ENCODE data around the gene RNF130.
"Not testable (repeated sequence)": the region's sequence is repeated elsewhere in the genome, so short reads cannot be mapped to it uniquely, and the experiment has no call there.

The RNF130 gene

GRCh38 chr5:180013678-180014077 is 57.9 kb downstream of the RNF130 start:
- no peak for DNase-seq

- DNase-seq = no peak
Measured at GRCh38 chr5:180012316-180012715, 59.2 kb downstream of the RNF130 start.

DNA sequence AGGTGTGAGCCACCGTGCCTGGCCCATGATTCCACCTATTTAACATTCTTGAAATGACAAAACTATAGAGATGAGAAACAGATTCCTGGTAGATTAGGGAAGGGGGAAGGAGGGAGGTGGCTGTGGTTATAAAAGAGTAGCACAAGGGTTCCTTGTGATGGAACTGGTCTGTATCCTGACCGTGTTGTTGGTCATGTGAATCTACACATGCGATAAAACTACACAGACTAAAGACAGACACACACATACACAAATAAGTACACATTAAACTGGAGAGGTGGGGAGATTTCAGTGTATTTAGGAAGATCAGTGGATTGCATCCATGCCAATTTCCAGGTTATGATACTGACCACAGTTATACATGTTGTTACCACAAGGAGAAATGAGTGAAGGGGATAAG is 60.9 kb downstream of the RNF130 start:
- DNase-seq = no peak

DNA sequence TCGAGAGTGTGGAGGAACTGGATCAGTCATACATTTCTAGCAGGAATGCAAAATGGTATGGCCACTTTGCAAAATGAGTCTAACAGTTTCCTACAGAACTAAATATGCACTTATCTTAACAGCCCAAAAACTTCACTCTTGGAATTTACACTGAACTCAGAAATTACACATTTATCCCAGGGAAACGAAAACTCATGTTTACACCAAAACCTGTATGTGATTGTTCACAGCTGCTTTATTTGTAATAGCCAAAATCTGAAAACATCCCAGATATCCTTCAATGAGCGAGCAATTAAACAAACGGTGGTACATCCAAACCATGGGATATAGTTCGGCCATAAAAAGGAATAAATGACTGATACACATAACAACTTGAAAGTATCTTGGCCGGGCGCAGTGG is 62.0 kb downstream of the RNF130 start:
- no peak for DNase-seq

DNA sequence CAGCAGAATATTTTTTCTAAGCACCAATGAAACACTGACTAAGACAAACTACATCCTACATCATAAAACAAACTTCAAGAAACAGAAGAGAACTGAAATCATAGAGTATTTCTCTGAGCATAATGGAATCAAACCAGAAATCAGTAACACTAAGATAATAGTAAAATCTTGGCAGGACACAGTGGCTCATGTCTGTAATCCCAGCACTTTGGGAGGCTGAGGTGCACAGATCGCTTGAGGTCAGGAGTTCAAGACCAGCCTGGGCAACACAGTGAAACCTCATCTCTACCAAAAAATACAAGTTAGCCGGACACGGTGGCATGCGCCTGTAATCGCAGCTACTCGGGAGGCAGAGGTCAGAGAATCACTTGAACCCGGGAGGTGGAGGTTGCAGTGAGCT is 63.1 kb downstream of the RNF130 start:
- DNase-seq = no peak

DNA sequence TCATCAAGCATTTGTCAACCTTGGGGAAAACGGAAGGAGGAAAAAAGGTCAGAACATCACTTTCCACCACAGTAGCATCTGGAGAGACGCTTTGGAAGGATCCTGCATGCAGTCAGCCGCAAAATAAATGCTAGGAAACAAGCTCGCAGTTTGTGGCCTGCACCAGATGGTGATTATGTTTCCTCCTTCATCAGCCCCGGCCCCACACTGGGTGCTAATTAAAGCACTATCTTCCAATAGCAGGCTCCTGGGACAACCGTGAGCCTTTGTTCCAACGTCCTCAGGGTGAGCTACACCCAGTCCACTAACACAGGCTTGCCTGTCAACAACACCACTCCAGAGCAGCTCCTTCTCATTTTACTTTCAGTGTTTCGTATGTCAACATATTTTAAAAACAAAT is 64.0 kb downstream of the RNF130 start:
- no peak for DNase-seq

DNA sequence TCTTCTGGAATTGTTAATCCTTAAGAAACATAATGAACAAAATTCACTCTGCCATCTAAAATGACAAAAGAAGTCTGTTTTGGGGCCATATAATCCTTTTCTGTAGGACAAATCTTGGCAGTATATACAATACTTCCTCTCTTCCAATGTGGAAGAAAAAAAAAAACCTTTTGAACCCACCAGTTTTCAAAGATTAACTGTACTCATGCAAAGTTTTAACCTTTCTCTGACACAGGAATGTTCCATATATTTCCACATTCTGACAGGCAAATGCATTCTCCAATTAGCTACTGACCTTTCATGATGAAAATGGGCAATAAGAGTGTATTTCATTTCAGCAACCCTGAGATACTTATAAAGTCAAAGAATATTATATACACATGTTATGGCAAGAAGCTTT is 65.4 kb downstream of the RNF130 start:
- DNase-seq = no peak

- no peak for DNase-seq
Measured at GRCh38 chr5:180003127-180003526, 68.4 kb downstream of the RNF130 start.

- DNase-seq = no peak
Measured at GRCh38 chr5:180001742-180002141, 69.8 kb downstream of the RNF130 start.

GRCh38 chr5:180001136-180001535 is 70.4 kb downstream of the RNF130 start:
- no peak for DNase-seq

DNA sequence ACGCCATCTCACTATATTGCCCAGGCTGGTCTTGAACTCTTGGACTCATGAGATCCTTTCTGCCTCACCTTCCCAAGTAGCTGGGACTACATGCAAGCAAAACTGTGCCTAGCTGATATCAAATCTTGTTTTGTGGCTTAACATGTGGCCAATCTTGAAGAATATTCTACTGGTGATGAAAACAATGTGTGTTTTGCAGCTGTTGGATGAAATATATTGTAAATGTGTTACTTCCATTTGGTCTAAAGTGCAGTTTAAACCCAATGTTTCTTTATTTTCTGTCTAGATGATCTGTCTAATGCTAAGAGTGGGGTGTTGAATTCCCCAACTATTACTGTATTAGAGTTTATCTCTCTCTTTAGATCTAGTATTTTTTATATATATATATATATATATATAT is 73.1 kb downstream of the RNF130 start:
- DNase-seq = no peak

DNA sequence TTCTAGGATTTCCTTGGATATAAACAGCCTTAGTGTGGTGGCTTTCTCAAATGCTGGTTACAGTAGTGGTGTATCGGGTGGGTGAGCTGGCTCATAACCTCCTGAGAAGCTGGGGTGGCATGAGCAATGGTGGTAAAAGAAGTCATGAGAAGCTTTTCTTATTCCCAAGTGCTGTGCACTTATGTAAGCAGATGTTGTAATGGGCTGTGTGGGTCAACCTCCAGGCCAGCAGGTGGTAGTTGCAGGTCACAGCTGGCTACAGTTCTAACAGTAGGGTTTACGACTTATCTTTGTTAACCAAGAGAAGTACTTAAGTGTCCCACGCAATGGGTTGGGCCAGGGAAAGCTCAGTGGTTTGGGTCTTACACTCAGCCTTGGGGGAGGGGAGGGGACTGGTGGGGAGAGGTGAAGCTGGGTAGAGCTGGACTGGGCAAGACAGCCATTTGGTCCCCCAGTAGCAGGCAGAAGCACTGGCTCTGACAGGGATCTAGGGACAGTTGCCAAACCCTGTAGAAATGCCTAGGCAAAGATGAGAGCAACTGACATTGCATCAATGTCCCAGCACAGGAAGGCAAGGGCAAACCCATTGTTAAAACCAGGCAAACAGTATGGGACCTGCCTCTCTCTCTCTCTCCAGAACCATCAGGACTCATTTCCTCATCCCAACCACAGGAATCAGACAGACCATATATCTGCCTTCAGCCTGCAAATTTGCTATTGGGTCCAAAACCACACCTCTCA is 76.8 kb downstream of the RNF130 start:
- DNase-seq = peak; percentile 70

- not testable (repeated sequence) for DNase-seq
Measured at GRCh38 chr5:179992855-179993254, 78.7 kb downstream of the RNF130 start.

DNA sequence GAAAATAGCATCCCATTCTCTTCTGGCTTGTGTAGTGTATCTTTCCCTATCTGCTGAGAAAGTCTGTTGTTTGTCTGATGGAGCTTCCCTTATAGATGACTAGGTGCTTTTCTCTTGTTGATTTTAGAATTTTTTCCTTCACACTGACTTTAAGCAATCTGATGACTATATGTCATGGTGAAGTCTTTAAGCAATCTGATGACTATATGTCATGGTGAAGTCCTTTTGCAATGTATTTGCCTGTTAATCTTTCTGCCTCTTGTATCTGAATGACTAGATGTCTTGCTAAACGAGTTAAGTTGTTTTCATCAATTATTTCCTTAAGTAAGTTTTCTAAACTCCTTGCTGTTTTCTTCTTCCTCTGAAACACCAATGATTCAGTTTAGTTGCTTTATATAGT is 80.5 kb downstream of the RNF130 start:
- peak; percentile 81 for DNase-seq

- DNase-seq = not testable (repeated sequence)
Measured at GRCh38 chr5:179990525-179990924, 81.0 kb downstream of the RNF130 start.

DNA sequence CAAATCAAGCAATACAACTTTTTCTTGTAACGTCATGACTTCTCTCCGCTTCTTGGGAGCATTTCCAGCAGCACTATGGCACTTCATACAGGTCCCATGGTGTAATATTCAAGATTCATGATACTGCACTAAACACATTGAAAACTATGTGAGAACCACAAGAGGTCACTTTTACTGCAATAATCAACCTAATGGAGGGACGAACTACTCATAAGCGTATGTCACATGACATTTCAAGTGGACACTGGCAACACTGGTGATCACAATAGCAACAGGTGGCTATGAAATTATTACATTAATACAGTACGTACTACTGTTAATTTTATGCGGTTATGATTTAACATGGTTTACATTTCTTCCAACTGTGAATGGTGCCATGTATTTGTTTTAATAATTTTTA is 85.2 kb downstream of the RNF130 start:
- DNase-seq = peak; percentile 25

DNA sequence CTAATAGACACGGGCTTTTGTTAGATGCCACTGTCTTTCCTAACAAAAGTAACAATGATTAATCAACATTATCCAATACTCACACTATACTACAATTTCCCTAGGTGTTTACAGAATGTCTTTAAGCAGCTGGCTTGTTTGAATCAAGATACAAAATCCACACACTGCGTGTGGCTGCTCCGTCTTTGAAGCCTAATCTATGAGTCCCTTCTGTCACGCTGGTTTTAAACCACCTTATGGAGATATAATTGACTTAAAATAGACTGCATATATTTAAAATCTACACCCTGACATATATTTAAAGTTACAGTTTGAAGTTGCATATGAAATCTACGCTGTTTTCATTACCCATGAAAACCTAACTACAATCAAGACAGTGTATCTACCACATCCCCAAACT is 89.9 kb downstream of the RNF130 start:
- no peak for DNase-seq

- DNase-seq = no peak
Measured at GRCh38 chr5:179980767-179981166, 90.8 kb downstream of the RNF130 start.

DNA sequence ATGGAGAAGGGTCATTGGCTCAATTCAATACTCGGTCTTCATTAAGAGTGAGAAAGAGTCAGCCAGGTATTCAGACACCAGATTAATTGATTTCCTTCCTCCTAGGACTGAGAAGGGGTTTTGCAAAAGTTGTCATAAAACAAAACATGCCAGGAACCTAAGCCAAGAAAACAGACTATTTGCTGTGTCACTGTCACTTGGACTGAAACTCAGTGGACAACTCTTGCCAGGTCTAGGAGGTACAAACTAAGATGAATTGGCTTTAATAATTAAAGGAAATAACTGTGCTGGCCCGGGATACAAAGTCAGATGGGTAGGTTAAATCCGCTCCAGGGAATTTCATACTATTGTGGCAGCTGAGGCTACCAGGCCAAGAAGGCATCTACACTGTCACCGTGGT is 92.8 kb downstream of the RNF130 start:
- no peak for DNase-seq

GRCh38 chr5:179975713-179976134 is 95.8 kb downstream of the RNF130 start:
- no peak for DNase-seq

DNA sequence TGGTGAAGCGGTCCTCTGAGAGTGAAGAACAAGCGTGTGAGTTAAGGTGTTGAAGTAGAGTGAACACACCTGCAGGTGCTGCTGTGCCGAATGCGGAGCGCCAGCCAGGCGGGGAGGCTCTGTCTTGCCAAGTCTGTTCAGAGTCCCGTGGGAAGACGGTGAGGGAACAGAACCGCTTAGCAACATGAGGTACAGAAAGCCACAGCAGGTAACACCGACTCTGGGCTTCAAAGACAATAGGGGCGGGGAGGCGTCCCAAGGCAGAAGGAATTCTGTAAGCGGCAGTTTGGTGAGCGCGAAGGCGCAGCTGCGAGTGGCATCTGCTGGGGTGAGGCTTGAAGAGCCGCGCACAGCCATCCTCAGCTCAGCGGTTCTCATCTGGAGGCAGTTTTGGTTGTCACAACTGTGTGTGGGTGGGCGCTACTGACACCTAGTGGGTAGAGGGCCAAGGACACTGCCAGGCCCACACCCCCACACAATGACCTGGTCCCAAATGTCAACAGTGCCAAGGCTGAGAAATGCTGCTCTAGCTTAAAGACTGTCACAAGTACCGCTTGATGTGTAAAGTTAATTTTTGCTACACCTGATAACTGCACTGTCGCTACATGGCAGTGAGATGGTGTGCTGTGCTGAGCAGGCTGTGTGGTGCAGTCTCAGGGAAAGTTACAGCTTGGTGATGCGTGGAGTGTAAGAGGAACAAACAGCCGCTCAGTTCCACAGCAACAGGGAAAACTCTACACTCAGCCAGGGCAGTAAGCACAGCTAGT is 96.4 kb downstream of the RNF130 start:
- peak; percentile 31 for DNase-seq

DNA sequence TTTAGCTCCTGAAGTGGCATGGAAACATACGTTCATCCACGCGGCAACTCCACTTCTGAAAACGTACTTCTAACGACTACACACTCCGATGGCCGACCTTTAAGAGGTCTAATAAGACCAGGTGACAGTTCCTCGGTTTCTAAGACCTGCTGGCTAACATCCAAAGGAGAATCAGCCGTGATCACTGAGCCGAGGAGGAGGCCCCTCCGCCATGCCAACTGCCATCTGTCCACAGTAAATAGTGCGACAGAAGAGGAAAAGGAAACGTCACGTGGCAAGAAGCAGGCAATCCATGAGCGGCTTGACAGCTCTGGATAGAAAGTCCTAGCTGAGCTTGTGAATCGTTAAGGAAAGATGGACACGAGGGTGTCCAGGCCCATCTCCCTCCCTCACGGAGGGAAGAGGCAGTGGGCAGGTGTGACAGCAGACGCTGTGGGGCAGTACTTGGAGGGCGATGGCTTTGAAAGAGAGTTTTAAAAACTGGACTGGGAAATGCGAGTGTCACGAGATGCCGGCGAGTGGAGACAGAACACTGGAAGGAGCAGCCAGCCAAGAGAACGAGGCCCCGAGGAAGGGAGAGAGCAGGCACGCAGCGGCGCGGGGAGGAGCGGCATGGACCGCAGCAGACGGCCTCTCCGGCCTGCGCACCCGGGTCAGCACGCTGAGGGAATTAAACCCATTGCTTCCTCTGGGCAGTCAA is 97.2 kb downstream of the RNF130 start:
- no peak for DNase-seq

DNA sequence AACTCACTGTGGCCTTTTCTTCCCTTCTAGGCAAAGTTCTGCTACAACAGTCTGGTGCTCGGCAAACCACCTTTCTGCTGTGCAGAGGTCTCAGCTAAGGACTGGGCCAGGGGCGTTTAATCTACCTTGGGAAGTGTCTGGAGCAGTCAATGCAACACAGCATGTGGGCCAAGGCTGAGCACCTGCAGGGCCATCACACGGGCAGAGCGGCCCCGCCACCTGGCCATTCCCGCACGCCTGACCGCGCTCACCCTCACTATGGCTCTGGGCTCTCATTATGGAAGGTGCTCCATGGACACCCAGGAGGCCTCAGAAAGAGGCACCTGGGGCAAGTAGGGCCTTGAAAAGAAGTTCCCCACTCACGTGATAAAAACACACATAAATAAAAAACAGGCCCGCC is 98.2 kb downstream of the RNF130 start:
- no peak for DNase-seq

DNA sequence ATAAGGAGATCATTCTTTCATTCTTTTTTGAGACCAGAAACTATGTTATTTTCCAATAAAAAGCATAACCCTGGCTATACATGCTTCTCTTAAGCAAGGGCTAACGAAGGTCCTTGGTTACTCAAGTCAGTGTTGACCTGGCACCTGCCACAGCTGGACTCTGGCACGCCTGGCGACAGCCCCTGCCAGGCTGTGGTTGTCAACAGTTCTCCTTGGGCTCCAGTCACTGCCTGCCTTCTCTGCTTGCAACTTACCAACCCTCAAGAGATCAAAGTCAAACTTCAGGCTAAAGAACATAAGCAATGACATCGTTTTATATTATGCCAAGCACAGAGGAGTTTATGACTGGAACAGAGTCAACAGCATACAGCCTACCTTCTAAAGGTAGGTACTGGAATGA is 102.4 kb downstream of the RNF130 start:
- no peak for DNase-seq
